ENCODE data around the gene NBEA.
"Not testable (repeated sequence)": the region's sequence is repeated elsewhere in the genome, so short reads cannot be mapped to it uniquely, and the experiment has no call there.

NBEA gene

DNA sequence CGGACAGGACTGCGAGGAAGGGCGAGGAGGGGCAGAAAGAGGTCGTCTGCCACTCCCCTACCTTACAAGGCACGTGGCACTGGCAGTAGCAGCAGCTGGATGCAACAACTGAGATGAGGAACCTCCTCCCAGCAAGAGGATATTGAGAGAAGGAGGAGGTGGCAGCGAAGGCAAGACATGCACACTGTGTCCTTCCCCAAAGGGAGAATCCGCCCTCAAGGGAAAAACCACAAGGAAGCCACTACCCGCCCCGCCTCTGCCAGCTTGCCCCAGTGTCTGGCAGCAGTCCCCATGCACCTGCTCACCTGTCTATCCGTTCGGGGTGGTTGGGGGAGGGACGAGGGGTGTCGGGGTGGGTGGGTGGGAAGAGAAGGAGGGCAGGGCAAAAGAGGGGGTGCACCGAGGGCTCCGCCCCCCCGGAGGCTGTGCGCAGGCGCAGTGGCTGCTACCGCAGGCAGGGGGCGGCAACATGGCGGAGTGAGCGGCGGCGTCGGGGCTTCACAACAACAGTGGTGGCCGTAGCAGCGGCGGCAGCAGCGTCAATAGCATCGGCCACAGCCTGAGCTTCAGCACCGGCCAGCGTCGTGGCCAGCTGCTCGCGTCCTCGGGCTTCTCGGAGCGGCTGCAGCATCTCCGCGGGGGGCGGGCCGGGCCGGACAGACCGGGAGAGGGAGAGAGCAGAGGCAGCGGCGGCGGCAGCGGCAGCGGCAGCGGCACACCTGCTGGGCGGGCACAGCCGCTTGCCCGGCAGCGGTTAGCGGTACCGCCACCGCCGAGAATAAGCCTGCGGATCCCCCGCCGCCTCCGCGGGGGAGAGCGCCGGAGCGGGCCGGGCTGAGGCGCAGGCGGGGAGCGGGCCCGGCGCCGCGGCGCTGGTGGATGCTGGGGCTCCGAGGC is at the start of gene NBEA:
TSS of gene NBEA (plus strand) at position 436 of the 897 bp plus-strand sequence. CDS start 551 bp downstream, outside the sequence.
- in situ Hi-C loops (cut with HindIII; ENCODE audit: low pct_unique_long_range_greater_than_20kb, low sequenced_read_pairs), result no loop called here
- peak; percentile 62 to 88 for DNase-seq (ENCODE audit: low read depth in 1 of 2, low spot score in 1 of 2)
- TF ChIP-seq JUND (IDR thresholded peaks at IDR 0.05; ENCODE audit: low read depth), result no peak

DNA sequence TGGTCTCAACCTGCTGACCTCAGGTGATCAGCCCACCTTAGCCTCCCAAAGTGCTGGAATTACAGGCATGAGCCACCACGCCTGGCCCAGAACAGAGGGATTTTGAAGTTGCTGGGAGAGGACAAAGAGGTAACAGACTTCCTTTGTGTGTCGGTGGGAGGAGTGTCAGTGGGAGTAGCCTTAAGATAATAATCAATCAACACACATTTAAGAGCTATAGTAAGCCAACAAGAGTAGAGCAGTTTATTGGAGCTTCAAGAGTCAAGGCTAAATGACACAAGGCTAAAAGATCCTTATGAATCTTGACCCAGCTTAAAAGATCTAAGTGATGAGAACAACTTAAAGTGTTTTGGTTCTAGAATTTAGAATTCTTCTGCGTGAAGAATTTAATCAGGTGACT is 47.3 kb upstream of the NBEA start:
- DNase-seq (ENCODE audit: low read depth in 1 of 2, low spot score in 1 of 2), result peak in 1 of 2 experiments; percentile 39
- no peak for TF ChIP-seq JUND (IDR thresholded peaks at IDR 0.05; ENCODE audit: low read depth)
- in situ Hi-C loops (cut with HindIII; ENCODE audit: low pct_unique_long_range_greater_than_20kb, low sequenced_read_pairs), result no loop called here

DNA sequence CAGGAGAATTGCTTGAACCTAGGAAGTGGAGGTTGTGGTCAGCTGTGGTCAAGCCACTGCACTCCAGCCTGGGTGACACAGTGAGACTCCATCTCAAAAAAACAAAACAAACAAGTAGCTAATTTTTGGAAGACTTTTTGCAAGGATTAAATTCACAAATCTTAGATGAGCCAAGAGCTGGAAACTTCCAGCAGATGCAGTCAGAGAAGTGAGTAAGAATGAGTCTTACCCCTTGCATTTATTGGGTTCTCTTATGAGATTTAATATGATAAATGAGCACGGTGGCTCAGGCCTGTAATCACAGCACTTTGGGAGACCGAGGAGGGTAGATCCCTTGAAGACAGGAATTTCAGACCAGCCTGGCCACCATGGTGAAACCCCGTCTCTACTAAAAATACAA is 44.9 kb upstream of the NBEA start:
- DNase-seq (ENCODE audit: low read depth in 1 of 2, low spot score in 1 of 2), result no peak
- in situ Hi-C loops (cut with HindIII; ENCODE audit: low pct_unique_long_range_greater_than_20kb, low sequenced_read_pairs), result no loop called here
- no peak for TF ChIP-seq JUND (IDR thresholded peaks at IDR 0.05; ENCODE audit: low read depth)

GRCh38 chr13:34899888-34900287 is 42.2 kb upstream of the NBEA start:
- in situ Hi-C loops (cut with HindIII; ENCODE audit: low pct_unique_long_range_greater_than_20kb, low sequenced_read_pairs), result no loop called here
- DNase-seq (ENCODE audit: low read depth in 1 of 2, low spot score in 1 of 2), result no peak
- no peak for TF ChIP-seq JUND (IDR thresholded peaks at IDR 0.05; ENCODE audit: low read depth)

DNA sequence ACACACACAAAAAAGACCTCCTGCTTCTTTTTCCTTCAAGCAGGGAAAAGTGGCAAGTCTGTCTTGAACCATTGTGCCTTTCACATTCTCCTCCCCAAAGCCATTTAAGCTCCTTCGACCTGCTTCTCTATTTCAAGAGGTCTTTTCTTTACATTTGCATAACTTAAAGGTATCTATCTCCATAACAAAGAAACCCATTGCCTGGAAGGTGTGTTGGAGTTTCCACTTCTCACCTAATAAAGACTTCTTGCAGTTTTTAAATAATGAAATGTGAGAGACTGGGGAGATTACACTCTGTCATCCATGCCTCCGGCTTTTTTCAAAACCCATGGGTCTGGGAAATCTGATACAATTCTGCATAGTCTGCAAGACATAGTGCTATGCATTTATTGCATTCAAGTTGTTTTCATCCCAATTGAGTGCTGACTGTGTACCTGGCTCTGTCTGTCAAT is 41.8 kb upstream of the NBEA start:
- no peak for TF ChIP-seq JUND (IDR thresholded peaks at IDR 0.05; ENCODE audit: low read depth)
- in situ Hi-C loops (cut with HindIII; ENCODE audit: low pct_unique_long_range_greater_than_20kb, low sequenced_read_pairs), result no loop called here
- no peak for DNase-seq (ENCODE audit: low read depth in 1 of 2, low spot score in 1 of 2)

GRCh38 chr13:34901572-34901971 is 40.5 kb upstream of the NBEA start:
- in situ Hi-C loops (cut with HindIII; ENCODE audit: low pct_unique_long_range_greater_than_20kb, low sequenced_read_pairs), result no loop called here
- DNase-seq (ENCODE audit: low read depth in 1 of 2, low spot score in 1 of 2), result no peak

DNA sequence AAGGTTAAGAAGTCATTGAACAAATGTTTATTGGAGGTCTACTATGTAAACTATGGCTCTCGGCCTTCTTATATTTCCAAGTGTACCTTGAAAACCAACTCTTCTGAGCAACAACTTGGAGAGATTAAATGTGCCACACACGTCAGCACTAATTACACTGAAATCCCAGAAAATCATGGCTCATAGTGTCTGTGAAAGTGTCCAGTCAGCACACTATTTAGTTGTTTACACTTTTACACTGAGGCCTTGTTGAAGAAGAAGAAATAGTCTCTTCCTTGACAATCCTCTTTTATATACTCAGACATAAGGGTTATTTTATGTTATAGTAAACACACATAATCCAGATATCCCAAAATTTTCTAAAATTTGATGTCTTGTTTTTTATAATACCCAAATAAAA is 30.9 kb upstream of the NBEA start:
- no peak for TF ChIP-seq JUND (IDR thresholded peaks at IDR 0.05; ENCODE audit: low read depth)
- DNase-seq (ENCODE audit: low read depth in 1 of 2, low spot score in 1 of 2), result no peak
- in situ Hi-C loops (cut with HindIII; ENCODE audit: low pct_unique_long_range_greater_than_20kb, low sequenced_read_pairs), result no loop called here

More at GRCh38 chr13:34901572-34901971, 40.5 kb upstream of the NBEA start:
- no peak for TF ChIP-seq JUND (IDR thresholded peaks at IDR 0.05; ENCODE audit: low read depth)

GRCh38 chr13:34913040-34913439 is 29.0 kb upstream of the NBEA start:
- peak; percentile 23 to 56 for DNase-seq (ENCODE audit: low read depth in 1 of 2, low spot score in 1 of 2)
- in situ Hi-C loops (cut with HindIII; ENCODE audit: low pct_unique_long_range_greater_than_20kb, low sequenced_read_pairs), result no loop called here
- no peak for TF ChIP-seq JUND (IDR thresholded peaks at IDR 0.05; ENCODE audit: low read depth)

DNA sequence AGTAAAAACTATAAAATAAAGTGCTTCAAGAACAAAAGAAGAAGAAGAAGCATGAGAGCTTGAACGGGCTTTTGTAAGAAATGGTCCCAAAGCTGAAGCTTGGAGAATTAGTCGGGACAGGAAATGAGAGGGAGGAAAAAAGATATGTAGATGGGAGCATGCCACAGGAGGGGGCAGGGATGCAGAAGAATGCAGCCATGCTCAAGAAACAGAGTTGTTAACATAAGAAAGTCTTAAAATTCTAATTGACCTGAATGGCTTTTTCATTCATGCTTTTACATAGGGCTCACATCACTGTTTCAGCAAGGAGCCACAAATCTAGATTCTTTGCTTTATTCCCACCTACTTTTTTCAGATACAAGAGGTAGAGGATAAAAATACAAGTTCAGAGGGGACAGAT is 27.7 kb upstream of the NBEA start:
- no peak for TF ChIP-seq JUND (IDR thresholded peaks at IDR 0.05; ENCODE audit: low read depth)
- no peak for DNase-seq (ENCODE audit: low read depth in 1 of 2, low spot score in 1 of 2)
- in situ Hi-C loops (cut with HindIII; ENCODE audit: low pct_unique_long_range_greater_than_20kb, low sequenced_read_pairs), result no loop called here

GRCh38 chr13:34926508-34926907 is 15.6 kb upstream of the NBEA start:
- in situ Hi-C loops (cut with HindIII; ENCODE audit: low pct_unique_long_range_greater_than_20kb, low sequenced_read_pairs), result no loop called here
- no peak for TF ChIP-seq JUND (IDR thresholded peaks at IDR 0.05; ENCODE audit: low read depth)
- DNase-seq (ENCODE audit: low read depth in 1 of 2, low spot score in 1 of 2), result peak in 1 of 2 experiments; percentile 67

DNA sequence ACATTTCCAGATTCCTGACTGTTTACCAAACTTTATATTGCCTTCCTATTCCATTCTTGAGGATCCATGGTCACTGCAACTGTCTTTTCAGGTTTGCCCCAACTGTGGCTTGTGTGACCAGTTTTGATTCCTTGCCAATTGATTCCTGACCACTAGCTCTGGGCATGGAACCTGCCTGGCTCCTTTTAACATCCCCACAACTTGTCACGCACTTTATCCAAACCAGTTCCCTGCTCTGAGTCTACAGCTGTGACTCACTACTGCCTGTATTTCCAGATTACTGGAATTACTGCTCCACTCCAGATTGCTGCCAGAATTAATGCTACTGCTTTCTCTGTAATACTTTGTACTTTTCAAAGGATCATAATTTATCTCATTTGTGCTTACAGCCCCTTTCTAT is 13.4 kb upstream of the NBEA start:
- in situ Hi-C loops (cut with HindIII; ENCODE audit: low pct_unique_long_range_greater_than_20kb, low sequenced_read_pairs), result not testable (repeated sequence)

DNA sequence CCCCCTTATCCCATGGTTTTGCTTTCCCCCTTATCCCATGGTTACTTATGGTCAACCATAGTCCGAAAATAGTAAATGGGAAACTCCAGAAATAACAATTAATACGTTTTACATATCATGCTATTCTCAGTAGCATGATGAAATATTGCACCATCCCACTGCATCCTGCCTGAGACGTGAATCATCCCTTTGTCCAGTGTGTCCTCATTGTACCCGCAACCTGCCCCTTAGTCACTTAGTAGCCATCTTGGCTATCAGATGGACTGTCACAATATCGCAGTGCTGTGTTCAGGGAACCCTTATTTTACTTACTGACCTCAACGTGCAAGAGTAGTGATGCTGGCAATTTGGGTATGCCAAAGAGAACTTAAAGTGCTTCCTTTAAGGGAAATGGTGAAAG is 10.5 kb upstream of the NBEA start:
- in situ Hi-C loops (cut with HindIII; ENCODE audit: low pct_unique_long_range_greater_than_20kb, low sequenced_read_pairs), result no loop called here
- TF ChIP-seq JUND (IDR thresholded peaks at IDR 0.05; ENCODE audit: low read depth), result no peak
- no peak for DNase-seq (ENCODE audit: low read depth in 1 of 2, low spot score in 1 of 2)

More for the DNA sequence above, 13.4 kb upstream of the NBEA start:
- DNase-seq (ENCODE audit: low read depth in 1 of 2, low spot score in 1 of 2), result not testable (repeated sequence)

DNA sequence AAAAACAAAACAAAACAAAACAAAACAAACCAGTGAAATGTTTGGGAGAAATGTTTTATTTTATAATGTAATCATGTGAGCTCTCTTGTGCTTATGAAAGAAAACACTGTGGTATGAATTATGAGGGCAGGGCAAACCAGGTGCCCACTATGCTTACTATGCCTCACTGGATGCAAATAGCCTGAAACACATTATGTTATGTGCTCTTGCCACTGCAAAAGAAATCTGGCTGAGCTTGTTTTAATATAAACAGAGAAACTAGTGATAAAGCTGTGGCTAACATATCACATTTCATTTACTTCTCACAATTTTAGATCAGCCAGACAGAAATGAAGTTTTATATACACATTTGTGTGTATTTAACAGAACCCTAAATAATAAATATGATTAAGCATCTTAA is 8.7 kb upstream of the NBEA start:
- in situ Hi-C loops (cut with HindIII; ENCODE audit: low pct_unique_long_range_greater_than_20kb, low sequenced_read_pairs), result no loop called here
- no peak for TF ChIP-seq JUND (IDR thresholded peaks at IDR 0.05; ENCODE audit: low read depth)
- DNase-seq (ENCODE audit: low read depth in 1 of 2, low spot score in 1 of 2), result peak in 1 of 2 experiments; percentile 33
